NK-92 (cell line): Measurements from ENCODE around the gene KBTBD13.
"Not testable (repeated sequence)": the region's sequence is repeated elsewhere in the genome, so short reads cannot be mapped to it uniquely, and the experiment has no call there.

Experiments used
- DNase-seq: peaks from one replicate; lab custom pipeline; 2025; ENCODE audit not compliant: unreplicated experiment; lab: John Stamatoyannopoulos, UW

Gene KBTBD13

GRCh38 chr15:65087873-65088642 is 11.5 kb downstream of the KBTBD13 start:
- no peak for DNase-seq

GRCh38 chr15:65088643-65089021 is 12.1 kb downstream of the KBTBD13 start:
- no peak for DNase-seq

GRCh38 chr15:65089206-65089824 is 12.8 kb downstream of the KBTBD13 start:
- DNase-seq, result no peak

- DNase-seq, result no peak
These were observed 15.6 kb downstream of the KBTBD13 start for GRCh38 chr15:65091946-65092770.

GRCh38 chr15:65092911-65093792 is 16.6 kb downstream of the KBTBD13 start:
- DNase-seq, result no peak

- not testable (repeated sequence) for DNase-seq
These were observed 17.2 kb downstream of the KBTBD13 start for GRCh38 chr15:65093793-65094170.

- DNase-seq, result no peak
These were observed 17.9 kb downstream of the KBTBD13 start for GRCh38 chr15:65094294-65094995.

GRCh38 chr15:65095011-65095746 is 18.6 kb downstream of the KBTBD13 start:
- no peak for DNase-seq

GRCh38 chr15:65095747-65096104 is 19.2 kb downstream of the KBTBD13 start:
- DNase-seq, result no peak

GRCh38 chr15:65096481-65097385 is 20.2 kb downstream of the KBTBD13 start:
- DNase-seq, result no peak

GRCh38 chr15:65097651-65098263 is 21.2 kb downstream of the KBTBD13 start:
- no peak for DNase-seq

GRCh38 chr15:65099336-65099735 is 22.8 kb downstream of the KBTBD13 start:
- no peak for DNase-seq

GRCh38 chr15:65099801-65100200 is 23.3 kb downstream of the KBTBD13 start:
- not testable (repeated sequence) for DNase-seq

- DNase-seq, result no peak
These were observed 23.9 kb downstream of the KBTBD13 start for GRCh38 chr15:65100442-65100841.

- no peak for DNase-seq
These were observed 24.9 kb downstream of the KBTBD13 start for GRCh38 chr15:65101411-65101890.

- no peak for DNase-seq
These were observed 25.6 kb downstream of the KBTBD13 start for GRCh38 chr15:65101891-65102708.

- DNase-seq, result no peak
These were observed 26.4 kb downstream of the KBTBD13 start for GRCh38 chr15:65102912-65103311.
